Large intestine (tissue), 3 donors: Measurements from ENCODE around the gene AFF1. TPM values are rescaled to one million over a fixed set of nuclear protein-coding genes. Genes with fewer than 3 reads are reported as not detected.
"Not testable (repeated sequence)": the region's sequence is repeated elsewhere in the genome, so short reads cannot be mapped to it uniquely, and the experiment has no call there.

Experiments used
- DNase-seq, 2 donors: peaks; one replicate each; pipeline versions ENCODE4 v3.0.0 to v3.0.0-alpha.2; 2013
- H3K27ac ChIP-seq: one replicate; pipeline ENCODE4 v1.5.1; 2013; ENCODE audit warnings: low read length
- H3K27me3 ChIP-seq: 2 replicates; pipeline ENCODE4 v1.6.1; 2013; ENCODE audit warnings: low read length; ENCODE audit not compliant: control insufficient read depth, insufficient read depth
- H3K36me3 ChIP-seq: 2 replicates; pipeline ENCODE4 v1.6.1; 2013; ENCODE audit warnings: low read length; ENCODE audit not compliant: control insufficient read depth, insufficient read depth
- H3K4me1 ChIP-seq: one replicate; pipeline ENCODE4 v1.6.1; 2013; ENCODE audit warnings: low read length; ENCODE audit not compliant: control insufficient read depth, insufficient read depth
- H3K4me3 ChIP-seq: one replicate; pipeline ENCODE4 v1.5.1; 2013; ENCODE audit warnings: low read length
- H3K9me3 ChIP-seq: one replicate; pipeline ENCODE4 v1.6.1; 2013; ENCODE audit warnings: mild to moderate bottlenecking, low read depth, low read length, moderate library complexity; ENCODE audit not compliant: control insufficient read depth
- WGBS: methylation state at CpG from one replicate; pipeline ENCODE4 v1.1.5; 2013; ENCODE audit warnings: low lambda C conversion rate; ENCODE audit not compliant: insufficient coverage; 5-methylcytosine and 5-hydroxymethylcytosine counted together
- polyA plus RNA-seq: library from polyadenylated mRNA; unstranded; fragments of 120-200 nt; gene quantifications from one replicate; pipeline ENCODE4 v1.2.1, GENCODE V29; 2013

The AFF1 gene
- polyA plus RNA-seq, 1 donor, result 37.5 TPM

GRCh38 chr4:87081826-87082225 is 147.0 kb downstream of the AFF1 start:
- H3K9me3 ChIP-seq, result no peaks in the 10 kb centered on the region
- no peak for DNase-seq
- H3K27me3 ChIP-seq, result no peaks in the 10 kb centered on the region
- H3K36me3 ChIP-seq, result peaks cover 12% of the 10 kb centered on the region
- no peak overlapping the region for H3K4me3 ChIP-seq
- H3K4me1 ChIP-seq, result no peaks in the 10 kb centered on the region
- 82% methylated on average over 3 of the region's 5 CpGs for WGBS
- H3K27ac ChIP-seq, result no peak overlapping the region

GRCh38 chr4:87085732-87086131 is 150.9 kb downstream of the AFF1 start:
- not testable (repeated sequence) for H3K9me3 ChIP-seq, DNase-seq, H3K27me3 ChIP-seq, H3K27ac ChIP-seq, H3K4me1 ChIP-seq, H3K4me3 ChIP-seq
- H3K36me3 ChIP-seq, result peaks cover 16% of the 10 kb centered on the region
- WGBS, result 100% methylated on average over 2 of the region's 11 CpGs

GRCh38 chr4:87086143-87086805 is 151.5 kb downstream of the AFF1 start:
- Histone ChIP-seq H3K4me1 (peaks cover 6% of the 10 kb centered on the region), H3K4me3 (no peak overlapping the region), H3K36me3 (peaks cover 16% of the 10 kb centered on the region), H3K27ac (no peak overlapping the region), H3K27me3 (no peaks in the 10 kb centered on the region), H3K9me3 (no peaks in the 10 kb centered on the region)
- DNase-seq, result no peak
- WGBS, result no CpG with 5 or more reads among the region's 12 CpGs

GRCh38 chr4:87087015-87087414 is 152.2 kb downstream of the AFF1 start:
- no CpG with 5 or more reads among the region's 1 CpG for whole genome bisulfite sequencing
- Histone ChIP-seq H3K27ac (no peak overlapping the region), H3K4me1 (peaks cover 6% of the 10 kb centered on the region), H3K4me3 (no peak overlapping the region), H3K9me3 (no peaks in the 10 kb centered on the region), H3K27me3 (no peaks in the 10 kb centered on the region), H3K36me3 (peaks cover 20% of the 10 kb centered on the region)
- DNase-seq, result no peak

GRCh38 chr4:87087420-87087819 is 152.6 kb downstream of the AFF1 start:
- no CpG with 5 or more reads among the region's 1 CpG for WGBS
- H3K4me1 ChIP-seq, result peaks cover 11% of the 10 kb centered on the region
- H3K27me3 ChIP-seq, result no peaks in the 10 kb centered on the region
- H3K36me3 ChIP-seq, result peaks cover 21% of the 10 kb centered on the region
- H3K9me3 ChIP-seq, result no peaks in the 10 kb centered on the region
- no peak for DNase-seq
- H3K27ac ChIP-seq, result no peak overlapping the region
- no peak overlapping the region for H3K4me3 ChIP-seq

GRCh38 chr4:87088186-87088585 is 153.4 kb downstream of the AFF1 start:
- Histone ChIP-seq H3K4me1 (peaks cover 17% of the 10 kb centered on the region), H3K27me3 (no peaks in the 10 kb centered on the region), H3K36me3 (peaks cover 21% of the 10 kb centered on the region), H3K9me3 (no peaks in the 10 kb centered on the region), H3K4me3 (no peak overlapping the region), H3K27ac (no peak overlapping the region)
- DNase-seq, result no peak
- no CpG with 5 or more reads among the region's 8 CpGs for WGBS

GRCh38 chr4:87089368-87089767 is 154.6 kb downstream of the AFF1 start:
- peak in 1 of 2 donors; percentile 61 for DNase-seq
- no CpG with 5 or more reads among the region's 3 CpGs for whole genome bisulfite sequencing
- peaks cover 20% of the 10 kb centered on the region for H3K4me1 ChIP-seq

GRCh38 chr4:87090305-87090704 is 155.5 kb downstream of the AFF1 start:
- Histone ChIP-seq H3K4me3 (no peak overlapping the region), H3K4me1 (peaks cover 20% of the 10 kb centered on the region), H3K9me3 (no peaks in the 10 kb centered on the region), H3K27me3 (no peaks in the 10 kb centered on the region), H3K27ac (no peak overlapping the region), H3K36me3 (peaks cover 31% of the 10 kb centered on the region)
- no peak for DNase-seq
- 100% methylated on average over 2 of the region's 3 CpGs for WGBS

More at GRCh38 chr4:87089368-87089767, 154.6 kb downstream of the AFF1 start:
- H3K36me3 ChIP-seq, result peaks cover 26% of the 10 kb centered on the region
- peak overlapping the region; percentile 48 for H3K27ac ChIP-seq
- no peak overlapping the region for H3K4me3 ChIP-seq
- no peaks in the 10 kb centered on the region for H3K9me3 ChIP-seq
- no peaks in the 10 kb centered on the region for H3K27me3 ChIP-seq

- peaks cover 28% of the 10 kb centered on the region for H3K36me3 ChIP-seq
- H3K27me3 ChIP-seq, result no peaks in the 10 kb centered on the region
- peak; percentile 93 for DNase-seq
- peaks cover 20% of the 10 kb centered on the region for H3K4me1 ChIP-seq
- WGBS, result no CpG with 5 or more reads among the region's 4 CpGs
- peak overlapping the region; percentile 76 for H3K27ac ChIP-seq
- H3K4me3 ChIP-seq, result no peak overlapping the region
- H3K9me3 ChIP-seq, result no peaks in the 10 kb centered on the region
Observed at GRCh38 chr4:87092389-87093141, 157.8 kb downstream of the AFF1 start.

GRCh38 chr4:87093443-87094123 is 158.8 kb downstream of the AFF1 start:
- H3K4me1 ChIP-seq, result peaks cover 20% of the 10 kb centered on the region
- no CpG with 5 or more reads among the region's 4 CpGs for WGBS
- peaks cover 28% of the 10 kb centered on the region for H3K36me3 ChIP-seq
- H3K27ac ChIP-seq, result peak overlapping the region; percentile 76
- no peaks in the 10 kb centered on the region for H3K27me3 ChIP-seq
- H3K9me3 ChIP-seq, result no peaks in the 10 kb centered on the region
- peak in 1 of 2 donors; percentile 52 for DNase-seq
- H3K4me3 ChIP-seq, result no peak overlapping the region
